ENCODE results near the gene MYLIP.

The MYLIP gene

DNA sequence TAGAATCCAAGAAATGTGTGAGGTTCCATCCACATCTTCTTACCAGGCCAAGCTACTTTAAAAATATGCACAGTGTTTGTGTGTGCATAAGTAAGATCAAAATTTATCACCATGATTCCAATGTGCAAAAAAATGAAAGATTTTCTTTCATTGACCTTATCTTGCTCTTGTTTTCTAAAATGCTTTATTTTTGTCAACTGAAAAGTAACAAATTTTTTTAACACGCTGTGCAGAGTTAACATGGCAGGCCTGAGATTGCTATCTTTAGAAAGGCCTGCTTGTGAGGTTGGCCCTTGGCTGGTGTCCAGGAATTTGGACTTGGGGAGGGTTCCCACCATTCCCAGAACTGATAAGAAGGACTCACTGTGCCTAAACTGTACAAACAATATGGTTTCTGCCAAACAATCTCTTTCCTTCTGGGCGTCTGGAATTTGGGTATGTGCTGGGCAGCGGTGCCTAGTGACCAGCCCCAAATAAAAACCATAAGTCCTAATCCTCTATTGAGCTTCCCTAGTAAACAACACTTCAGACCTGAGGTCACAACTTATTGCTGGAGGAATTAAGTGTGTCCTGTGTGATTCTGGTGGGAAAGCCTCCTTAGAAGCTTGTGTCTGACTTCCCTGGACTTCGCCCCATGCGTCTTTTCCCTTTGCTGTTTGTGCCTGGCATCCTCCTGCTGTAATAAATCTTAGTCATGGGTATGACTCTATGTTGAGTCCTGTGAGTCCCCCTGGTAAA is 19.8 kb upstream of the MYLIP start:
- no peak for DNase-seq

DNA sequence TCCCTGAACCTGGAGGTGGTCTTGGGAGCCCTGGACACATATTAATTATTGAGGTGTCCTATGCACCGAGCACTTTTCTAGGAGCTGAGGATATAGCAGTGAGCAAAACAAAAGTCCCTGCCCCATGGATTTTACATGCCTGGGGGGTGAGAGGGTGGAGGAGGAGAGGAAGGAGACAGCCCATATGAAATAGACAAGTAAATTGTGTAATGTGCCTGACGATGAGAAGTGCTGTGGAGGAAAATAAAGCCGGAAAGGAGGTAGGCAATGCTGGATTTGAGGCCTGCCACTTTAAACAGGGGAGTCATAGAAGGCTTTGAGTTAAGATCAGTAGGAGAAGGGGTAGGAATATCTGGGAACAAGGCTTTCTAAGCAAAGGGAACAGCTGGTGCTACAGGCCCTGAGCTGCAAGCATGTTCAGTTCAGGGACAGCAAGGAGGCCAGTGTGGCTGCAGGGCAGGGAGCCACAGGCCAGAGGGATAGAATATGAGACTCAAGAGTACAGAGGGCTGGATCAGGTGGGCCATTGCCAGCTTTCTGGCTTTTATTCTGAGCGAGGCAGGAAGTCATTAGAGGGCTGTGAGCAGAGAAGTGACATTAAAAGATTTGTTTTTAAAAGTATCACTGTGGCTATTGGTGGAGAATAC is 19.1 kb upstream of the MYLIP start:
- no peak for DNase-seq

- no peak for DNase-seq
Measured at GRCh38 chr6:16118825-16119224, 10.1 kb upstream of the MYLIP start.

GRCh38 chr6:16121339-16121738 is 7.5 kb upstream of the MYLIP start:
- no peak for DNase-seq

GRCh38 chr6:16122197-16122596 is 6.7 kb upstream of the MYLIP start:
- no peak for DNase-seq

DNA sequence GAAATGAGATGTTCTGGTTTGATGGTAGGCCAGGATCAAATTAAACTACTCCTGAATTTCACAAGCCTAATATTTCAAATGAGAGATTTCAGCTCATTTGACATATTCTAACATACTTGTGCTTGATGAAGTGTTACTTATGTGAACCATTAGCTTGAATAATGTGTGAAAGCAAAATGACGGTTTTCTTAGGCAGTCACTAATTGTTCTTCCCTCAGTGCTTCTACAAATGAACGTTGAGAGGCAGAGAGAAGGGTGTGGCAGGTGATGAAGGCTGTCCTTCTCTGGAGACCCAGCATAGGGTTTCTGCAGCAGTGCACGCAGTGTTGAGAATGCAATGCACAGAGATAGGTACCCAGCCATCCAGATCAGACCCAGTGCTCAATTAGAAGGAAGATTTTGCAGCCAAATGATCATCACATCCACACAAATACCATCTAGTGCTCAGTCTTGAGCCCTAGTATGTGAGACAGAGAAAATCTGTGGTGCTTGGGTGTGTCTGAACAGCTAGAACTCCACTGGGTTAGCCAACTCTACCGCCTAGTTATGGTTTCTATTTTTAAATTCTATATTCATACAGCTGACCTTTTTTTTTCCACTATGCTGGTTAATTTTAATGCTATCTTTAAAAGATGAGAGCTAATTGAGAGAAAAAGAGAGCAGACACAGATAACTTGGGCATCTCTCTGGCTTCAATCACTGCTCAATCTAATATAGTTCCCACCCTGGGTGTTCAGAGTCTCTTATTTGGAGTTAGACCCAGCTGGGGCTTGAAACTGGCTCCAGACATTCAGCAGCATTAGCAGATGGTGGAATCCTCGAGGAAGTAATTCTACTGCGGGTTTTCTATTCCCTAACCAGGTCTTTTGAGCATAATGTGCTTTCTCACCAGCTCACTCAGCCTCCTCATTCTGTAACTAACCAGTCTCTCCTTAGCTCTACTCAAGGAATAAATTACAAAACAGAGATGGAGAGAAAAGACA is 4.4 kb upstream of the MYLIP start:
- DNase-seq = no peak

- no peak for DNase-seq
Measured at GRCh38 chr6:16126056-16126455, 2.8 kb upstream of the MYLIP start.

- DNase-seq = no peak
Measured at GRCh38 chr6:16126861-16127260, 2.0 kb upstream of the MYLIP start.

DNA sequence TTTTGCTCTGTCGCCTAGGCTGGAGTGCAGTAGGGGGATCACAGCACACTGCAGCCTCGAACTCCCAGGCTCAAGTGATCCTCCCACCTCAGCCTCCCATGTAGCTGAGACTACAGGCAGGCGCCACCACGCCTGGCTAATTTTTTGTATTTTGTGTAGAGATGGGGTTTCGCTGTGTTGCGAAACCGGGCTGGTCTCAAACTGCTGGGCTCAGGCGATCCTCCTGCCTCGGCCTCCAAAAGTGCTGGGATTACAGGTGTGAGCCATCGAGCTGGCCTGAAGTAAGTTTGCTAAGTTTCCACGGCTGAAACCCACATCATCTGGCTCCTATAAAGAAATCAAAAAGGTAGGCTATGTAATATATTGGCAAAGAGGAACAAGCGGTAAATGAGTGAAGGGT is 1.4 kb upstream of the MYLIP start:
- DNase-seq = no peak

DNA sequence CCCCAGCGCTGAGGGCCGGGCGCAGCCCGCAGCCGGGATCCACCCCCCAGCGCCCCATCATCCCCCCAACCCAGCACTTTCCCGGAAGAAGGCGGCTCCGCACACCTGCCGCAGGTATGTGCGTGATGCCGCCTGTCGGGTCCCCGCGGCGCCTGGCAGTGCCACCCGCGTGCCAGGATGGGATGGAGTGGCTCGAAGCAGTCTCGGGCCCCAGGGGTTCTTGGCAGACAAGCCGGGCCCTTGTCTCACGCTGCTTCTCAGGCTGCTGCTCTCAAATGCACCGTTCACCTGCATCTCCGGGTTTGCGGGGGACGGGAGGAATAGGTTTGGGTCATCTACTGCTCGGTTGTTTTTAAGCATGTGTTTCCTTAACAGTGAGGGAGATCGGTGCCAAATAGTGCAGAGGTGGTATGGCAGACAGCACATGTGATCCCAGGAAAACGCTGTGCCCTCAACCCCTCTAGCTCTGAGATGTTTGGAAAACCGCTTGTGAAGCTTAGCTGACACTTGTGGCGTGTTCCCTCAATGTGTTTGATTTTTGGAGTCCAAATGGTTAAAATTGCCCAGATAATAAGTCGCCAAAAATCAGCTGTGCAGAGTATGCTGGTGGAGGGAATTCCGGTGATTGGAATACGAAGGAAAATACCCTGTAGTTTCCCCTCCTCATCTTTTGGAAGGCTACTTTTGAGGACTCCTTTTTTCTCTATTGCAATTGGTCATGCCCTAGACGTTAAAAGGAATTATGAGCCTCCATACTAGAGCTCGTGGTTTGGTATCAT is 926 bp downstream of the MYLIP start:
- peak; percentile 67 for DNase-seq

DNA sequence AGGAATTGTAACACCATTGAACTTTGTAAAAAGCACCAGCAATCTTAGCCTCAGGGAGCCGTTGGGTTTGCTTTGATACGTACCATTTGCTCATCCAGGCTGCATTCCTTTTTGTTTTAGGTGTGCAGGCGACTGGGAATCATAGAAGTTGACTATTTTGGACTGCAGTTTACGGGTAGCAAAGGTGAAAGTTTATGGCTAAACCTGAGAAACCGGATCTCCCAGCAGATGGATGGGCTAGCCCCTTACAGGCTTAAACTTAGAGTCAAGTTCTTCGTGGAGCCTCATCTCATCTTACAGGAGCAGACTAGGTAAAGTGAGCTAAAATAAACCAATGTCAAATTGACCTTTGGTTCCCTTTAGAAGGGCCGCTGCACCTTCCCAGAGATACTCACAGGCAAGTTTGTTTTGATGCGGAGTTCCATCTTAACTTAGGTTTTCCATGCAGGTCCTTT is 1.6 kb downstream of the MYLIP start:
- no peak for DNase-seq

GRCh38 chr6:16130932-16131387 is 2.1 kb downstream of the MYLIP start:
- peak; percentile 67 for DNase-seq

DNA sequence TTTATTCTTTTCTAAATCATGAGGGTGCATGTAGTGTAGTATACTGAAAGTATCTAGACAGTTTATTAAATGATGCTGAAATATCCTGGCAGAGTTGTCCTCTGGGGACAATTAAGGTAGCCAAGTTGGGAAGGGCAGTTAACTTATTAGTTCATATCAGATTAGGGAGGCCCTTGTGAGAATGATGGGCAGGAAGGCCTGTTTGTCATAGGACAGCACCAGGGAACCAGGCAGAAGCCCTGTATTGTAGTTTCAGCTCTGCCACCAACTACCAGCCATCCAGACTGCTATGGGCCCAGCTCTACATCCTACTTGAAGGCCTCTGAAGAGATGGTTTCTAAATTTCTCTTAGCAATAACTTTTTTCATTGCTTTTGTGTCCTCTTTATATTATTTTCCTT is 4.0 kb downstream of the MYLIP start:
- DNase-seq = no peak

GRCh38 chr6:16134430-16134829 is 5.5 kb downstream of the MYLIP start:
- DNase-seq = no peak

GRCh38 chr6:16135066-16135465 is 6.2 kb downstream of the MYLIP start:
- no peak for DNase-seq

DNA sequence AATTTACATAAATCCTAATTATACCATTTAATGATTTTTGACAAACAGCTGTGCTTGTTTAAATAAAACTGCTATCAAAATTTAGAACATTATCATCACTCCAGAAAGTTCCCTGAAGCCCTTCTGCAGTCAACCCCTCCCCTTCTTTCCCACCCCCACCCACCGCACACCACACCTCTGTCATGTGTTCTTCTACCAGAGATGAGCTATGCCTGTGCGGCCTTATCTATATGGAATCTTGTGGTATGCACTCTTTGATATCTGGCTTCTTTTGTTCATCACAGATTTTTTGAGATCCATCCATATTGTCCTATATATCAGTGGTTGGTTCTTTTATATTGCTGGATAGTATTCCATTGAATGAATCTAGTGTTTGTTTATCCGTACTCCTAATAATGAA is 7.2 kb downstream of the MYLIP start:
- DNase-seq = no peak

- no peak for DNase-seq
Measured at GRCh38 chr6:16136621-16137450, 8.0 kb downstream of the MYLIP start.

- DNase-seq = no peak
Measured at GRCh38 chr6:16137451-16137801, 8.5 kb downstream of the MYLIP start.

DNA sequence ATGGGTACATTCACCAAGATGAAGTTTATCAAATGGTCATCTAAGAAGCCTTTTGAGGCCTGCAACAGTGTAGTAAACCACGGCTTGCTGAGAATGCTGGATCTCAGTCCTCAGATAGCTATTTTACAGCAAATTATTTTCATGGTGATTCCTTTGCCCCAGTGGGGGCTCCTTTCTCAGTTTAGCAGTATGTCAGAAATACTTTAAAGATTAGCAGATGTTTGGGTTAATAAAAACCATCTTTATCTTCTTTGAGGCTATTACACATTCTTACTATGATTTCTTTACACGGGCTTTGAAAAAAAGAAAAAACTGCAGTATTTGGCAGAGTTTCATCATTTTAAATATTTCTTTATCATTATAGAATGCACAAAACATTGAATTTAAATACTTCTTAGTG is 10.7 kb downstream of the MYLIP start:
- no peak for DNase-seq

DNA sequence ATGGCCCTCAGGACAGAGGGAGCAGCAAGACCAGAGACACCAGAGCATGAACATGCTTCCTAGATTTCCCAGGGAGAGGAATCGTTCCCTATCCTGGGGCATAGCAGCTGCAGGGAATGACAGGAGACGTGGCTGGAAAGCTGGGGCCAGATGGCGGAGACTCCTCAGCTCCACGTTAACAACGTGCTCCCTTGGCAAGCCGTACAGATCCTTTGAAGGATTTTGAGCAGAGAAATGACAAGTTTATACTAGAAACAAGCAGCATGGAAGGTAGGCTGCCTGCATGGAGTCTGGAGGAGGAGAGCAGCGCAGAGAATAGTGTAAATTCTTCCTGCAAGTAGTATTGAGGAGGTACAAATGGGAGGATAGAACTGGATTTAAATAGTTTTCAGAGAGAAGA is 11.7 kb downstream of the MYLIP start:
- no peak for DNase-seq

- no peak for DNase-seq
Measured at GRCh38 chr6:16141514-16141913, 12.6 kb downstream of the MYLIP start.

- no peak for DNase-seq
Measured at GRCh38 chr6:16145038-16145437, 16.2 kb downstream of the MYLIP start.
